ENCODE measurements around the gene ATAD3B. TPM values are rescaled to one million over a fixed set of nuclear protein-coding genes. Genes with fewer than 3 reads are reported as not detected.

Gene ATAD3B
- total and polyA plus RNA-seq, 2 of the 13 experiments (the other 11 are each of a cell fraction or from before 2014, with no cell fraction given), result 9.6 to 31.1 TPM

DNA sequence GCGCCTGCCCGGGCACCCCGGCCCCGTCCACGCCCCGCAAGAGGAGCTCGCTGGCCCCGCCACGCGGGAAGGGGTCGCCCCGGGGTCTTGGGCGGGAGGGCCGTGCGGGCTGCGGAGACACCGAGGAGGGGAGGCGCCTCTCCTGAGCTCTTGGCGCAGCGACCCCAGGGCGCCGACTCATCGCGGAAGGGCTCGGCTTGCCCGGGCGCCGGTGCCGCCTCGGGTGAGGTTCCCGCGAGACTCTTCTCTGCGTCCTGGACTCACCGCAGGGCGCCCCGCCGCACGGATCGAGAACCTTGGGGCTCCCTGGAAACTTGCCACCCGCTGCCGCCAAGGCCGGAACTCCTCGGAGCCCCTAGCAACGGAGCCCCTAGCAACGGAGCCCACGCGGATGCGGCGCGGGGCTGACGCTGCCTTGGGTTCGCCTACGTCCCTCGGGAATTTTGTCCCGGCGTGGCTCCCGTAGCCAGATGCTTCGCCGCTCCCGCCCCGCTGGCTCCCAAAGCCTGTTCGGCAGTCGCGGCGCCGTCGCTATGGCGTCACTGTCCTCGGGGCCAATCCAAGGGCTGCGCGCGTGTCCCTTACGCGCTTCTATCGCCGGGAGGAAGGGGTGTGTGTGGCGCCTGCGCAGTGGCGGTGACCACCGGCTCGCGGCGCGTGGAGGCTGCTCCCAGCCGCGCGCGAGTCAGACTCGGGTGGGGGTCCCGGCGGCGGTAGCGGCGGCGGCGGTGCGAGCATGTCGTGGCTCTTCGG, 40.1 kb downstream of the ATAD3B start, which contains the start of gene ATAD3A (continued):
- peak; percentile 68 for TF ChIP-seq MNT (IDR thresholded peaks at IDR 0.05)
- peak; percentile 94 for TF ChIP-seq GMEB1 (CRISPR knock-in tag; IDR thresholded peaks at IDR 0.05; ENCODE audit: borderline replicate concordance)
- peak; percentile 81 for TF ChIP-seq HNRNPLL (IDR thresholded peaks at IDR 0.05; ENCODE audit: low read depth, low read length, poor library complexity, severe bottlenecking)
- no peak for TF ChIP-seq EHMT2 (IDR thresholded peaks at IDR 0.05; ENCODE audit: borderline replicate concordance, low read depth, low read length)
- TF ChIP-seq SIN3B (IDR thresholded peaks at IDR 0.05; ENCODE audit: low read length), result peak; percentile 71
- TF ChIP-seq, protein P1, sequence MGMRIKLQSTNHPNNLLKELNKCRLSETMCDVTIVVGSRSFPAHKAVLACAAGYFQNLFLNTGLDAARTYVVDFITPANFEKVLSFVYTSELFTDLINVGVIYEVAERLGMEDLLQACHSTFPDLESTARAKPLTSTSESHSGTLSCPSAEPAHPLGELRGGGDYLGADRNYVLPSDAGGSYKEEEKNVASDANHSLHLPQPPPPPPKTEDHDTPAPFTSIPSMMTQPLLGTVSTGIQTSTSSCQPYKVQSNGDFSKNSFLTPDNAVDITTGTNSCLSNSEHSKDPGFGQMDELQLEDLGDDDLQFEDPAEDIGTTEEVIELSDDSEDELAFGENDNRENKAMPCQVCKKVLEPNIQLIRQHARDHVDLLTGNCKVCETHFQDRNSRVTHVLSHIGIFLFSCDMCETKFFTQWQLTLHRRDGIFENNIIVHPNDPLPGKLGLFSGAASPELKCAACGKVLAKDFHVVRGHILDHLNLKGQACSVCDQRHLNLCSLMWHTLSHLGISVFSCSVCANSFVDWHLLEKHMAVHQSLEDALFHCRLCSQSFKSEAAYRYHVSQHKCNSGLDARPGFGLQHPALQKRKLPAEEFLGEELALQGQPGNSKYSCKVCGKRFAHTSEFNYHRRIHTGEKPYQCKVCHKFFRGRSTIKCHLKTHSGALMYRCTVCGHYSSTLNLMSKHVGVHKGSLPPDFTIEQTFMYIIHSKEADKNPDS (CRISPR knock-in tag; IDR thresholded peaks at IDR 0.05), result peak; percentile 22; the same call in 1 of the 2 replicates
- 0 out of 2 replicates have a peak, but pooled peaks have one; percentile 34 for TF ChIP-seq LBX2 (CRISPR knock-in tag; IDR thresholded peaks at IDR 0.05; ENCODE audit: borderline replicate concordance)
- peak; percentile 30; the same call in 1 of the 2 replicates for TF ChIP-seq ZNF224 (CRISPR knock-in tag; IDR thresholded peaks at IDR 0.05)
- TF ChIP-seq, protein P2, sequence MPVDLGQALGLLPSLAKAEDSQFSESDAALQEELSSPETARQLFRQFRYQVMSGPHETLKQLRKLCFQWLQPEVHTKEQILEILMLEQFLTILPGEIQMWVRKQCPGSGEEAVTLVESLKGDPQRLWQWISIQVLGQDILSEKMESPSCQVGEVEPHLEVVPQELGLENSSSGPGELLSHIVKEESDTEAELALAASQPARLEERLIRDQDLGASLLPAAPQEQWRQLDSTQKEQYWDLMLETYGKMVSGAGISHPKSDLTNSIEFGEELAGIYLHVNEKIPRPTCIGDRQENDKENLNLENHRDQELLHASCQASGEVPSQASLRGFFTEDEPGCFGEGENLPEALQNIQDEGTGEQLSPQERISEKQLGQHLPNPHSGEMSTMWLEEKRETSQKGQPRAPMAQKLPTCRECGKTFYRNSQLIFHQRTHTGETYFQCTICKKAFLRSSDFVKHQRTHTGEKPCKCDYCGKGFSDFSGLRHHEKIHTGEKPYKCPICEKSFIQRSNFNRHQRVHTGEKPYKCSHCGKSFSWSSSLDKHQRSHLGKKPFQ (CRISPR knock-in tag; IDR thresholded peaks at IDR 0.05; ENCODE audit: insufficient replicate concordance), result peak; percentile 65
- TF ChIP-seq KMT2A (CRISPR knock-in tag; IDR thresholded peaks at IDR 0.05), result peak; percentile 86
- TF ChIP-seq, protein P3, sequence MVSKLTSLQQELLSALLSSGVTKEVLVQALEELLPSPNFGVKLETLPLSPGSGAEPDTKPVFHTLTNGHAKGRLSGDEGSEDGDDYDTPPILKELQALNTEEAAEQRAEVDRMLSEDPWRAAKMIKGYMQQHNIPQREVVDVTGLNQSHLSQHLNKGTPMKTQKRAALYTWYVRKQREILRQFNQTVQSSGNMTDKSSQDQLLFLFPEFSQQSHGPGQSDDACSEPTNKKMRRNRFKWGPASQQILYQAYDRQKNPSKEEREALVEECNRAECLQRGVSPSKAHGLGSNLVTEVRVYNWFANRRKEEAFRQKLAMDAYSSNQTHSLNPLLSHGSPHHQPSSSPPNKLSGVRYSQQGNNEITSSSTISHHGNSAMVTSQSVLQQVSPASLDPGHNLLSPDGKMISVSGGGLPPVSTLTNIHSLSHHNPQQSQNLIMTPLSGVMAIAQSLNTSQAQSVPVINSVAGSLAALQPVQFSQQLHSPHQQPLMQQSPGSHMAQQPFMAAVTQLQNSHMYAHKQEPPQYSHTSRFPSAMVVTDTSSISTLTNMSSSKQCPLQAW (CRISPR knock-in tag; IDR thresholded peaks at IDR 0.05), result peak; percentile 95
- TF ChIP-seq MIER3 (CRISPR knock-in tag; IDR thresholded peaks at IDR 0.05; ENCODE audit: borderline replicate concordance), result peak; percentile 92
- TF ChIP-seq, protein P4, sequence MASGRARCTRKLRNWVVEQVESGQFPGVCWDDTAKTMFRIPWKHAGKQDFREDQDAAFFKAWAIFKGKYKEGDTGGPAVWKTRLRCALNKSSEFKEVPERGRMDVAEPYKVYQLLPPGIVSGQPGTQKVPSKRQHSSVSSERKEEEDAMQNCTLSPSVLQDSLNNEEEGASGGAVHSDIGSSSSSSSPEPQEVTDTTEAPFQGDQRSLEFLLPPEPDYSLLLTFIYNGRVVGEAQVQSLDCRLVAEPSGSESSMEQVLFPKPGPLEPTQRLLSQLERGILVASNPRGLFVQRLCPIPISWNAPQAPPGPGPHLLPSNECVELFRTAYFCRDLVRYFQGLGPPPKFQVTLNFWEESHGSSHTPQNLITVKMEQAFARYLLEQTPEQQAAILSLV (CRISPR knock-in tag; IDR thresholded peaks at IDR 0.05; ENCODE audit: borderline replicate concordance), result peak; percentile 27; the same call in 1 of the 2 replicates
- TF ChIP-seq, protein P5, sequence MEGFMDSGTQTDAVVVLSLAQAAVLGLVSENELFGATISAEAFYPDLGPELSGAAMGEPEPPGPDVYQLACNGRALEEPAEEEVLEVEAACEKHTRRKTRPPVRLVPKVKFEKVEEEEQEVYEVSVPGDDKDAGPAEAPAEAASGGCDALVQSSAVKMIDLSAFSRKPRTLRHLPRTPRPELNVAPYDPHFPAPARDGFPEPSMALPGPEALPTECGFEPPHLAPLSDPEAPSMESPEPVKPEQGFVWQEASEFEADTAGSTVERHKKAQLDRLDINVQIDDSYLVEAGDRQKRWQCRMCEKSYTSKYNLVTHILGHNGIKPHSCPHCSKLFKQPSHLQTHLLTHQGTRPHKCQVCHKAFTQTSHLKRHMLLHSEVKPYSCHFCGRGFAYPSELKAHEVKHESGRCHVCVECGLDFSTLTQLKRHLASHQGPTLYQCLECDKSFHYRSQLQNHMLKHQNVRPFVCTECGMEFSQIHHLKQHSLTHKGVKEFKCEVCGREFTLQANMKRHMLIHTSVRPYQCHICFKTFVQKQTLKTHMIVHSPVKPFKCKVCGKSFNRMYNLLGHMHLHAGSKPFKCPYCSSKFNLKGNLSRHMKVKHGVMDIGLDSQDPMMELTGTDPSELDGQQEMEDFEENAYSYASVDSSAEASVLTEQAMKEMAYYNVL (CRISPR knock-in tag; IDR thresholded peaks at IDR 0.05; ENCODE audit: borderline replicate concordance), result peak; percentile 75; the same call in 1 of the 2 replicates
